Stimulated activated CD4-positive, alpha-beta T cell treated with anti-CD3 and anti-CD28 coated beads, Interleukin-1b, Interleukin-23, amount 100 ng/mL, for 24 hours (primary cell): ENCODE data around the gene LRRTM3.

Experiments used
- DNase-seq, 4 experiments: peaks; one replicate each; pipeline ENCODE4 v3.0.0-alpha.2; 2020; ENCODE audit warnings: low read depth in 4 of 4, low spot score in 1 of 4

Gene LRRTM3

GRCh38 chr10:67112765-67113164 is 186.9 kb downstream of the LRRTM3 start:
- DNase-seq = no peak

- no peak for DNase-seq
These were observed 189.1 kb downstream of the LRRTM3 start for GRCh38 chr10:67114945-67115344.

- DNase-seq = no peak
These were observed 190.1 kb downstream of the LRRTM3 start for GRCh38 chr10:67115972-67116371.

GRCh38 chr10:67119651-67120050 is 193.8 kb downstream of the LRRTM3 start:
- no peak for DNase-seq

GRCh38 chr10:67127441-67127840 is 201.6 kb downstream of the LRRTM3 start:
- DNase-seq = no peak

- DNase-seq = no peak
These were observed 214.8 kb downstream of the LRRTM3 start for GRCh38 chr10:67140641-67141040.

- no peak for DNase-seq
These were observed 215.5 kb downstream of the LRRTM3 start for GRCh38 chr10:67141300-67141699.

- no peak for DNase-seq
These were observed 218.7 kb downstream of the LRRTM3 start for GRCh38 chr10:67144530-67144929.
